CD4-positive, alpha-beta T cell treated with Interleukin-15 for 4 hours (primary cell): Measurements from ENCODE around the gene BCL2L1.

ENCODE experiments used
- DNase-seq: peaks from one replicate; pipeline ENCODE4 v3.0.0-alpha.2; 2020; ENCODE audit warnings: low spot score

Gene BCL2L1

GRCh38 chr20:31708736-31709534 is 13.7 kb downstream of the BCL2L1 start:
- no peak for DNase-seq

- DNase-seq, result no peak
Observed at GRCh38 chr20:31707994-31708735, 14.5 kb downstream of the BCL2L1 start.

- no peak for DNase-seq
Observed at GRCh38 chr20:31707258-31707615, 15.4 kb downstream of the BCL2L1 start.

GRCh38 chr20:31706607-31707257 is 15.9 kb downstream of the BCL2L1 start:
- no peak for DNase-seq

- no peak for DNase-seq
Observed at GRCh38 chr20:31705598-31706597, 16.8 kb downstream of the BCL2L1 start.

- no peak for DNase-seq
Observed at GRCh38 chr20:31705191-31705590, 17.5 kb downstream of the BCL2L1 start.

- no peak for DNase-seq
Observed at GRCh38 chr20:31704225-31705119, 18.2 kb downstream of the BCL2L1 start.

GRCh38 chr20:31701591-31701990 is 21.1 kb downstream of the BCL2L1 start:
- DNase-seq, result no peak

GRCh38 chr20:31700747-31701146 is 21.9 kb downstream of the BCL2L1 start:
- no peak for DNase-seq

GRCh38 chr20:31699801-31700728 is 22.6 kb downstream of the BCL2L1 start:
- no peak for DNase-seq

- no peak for DNase-seq
Observed at GRCh38 chr20:31698803-31699718, 23.6 kb downstream of the BCL2L1 start.

GRCh38 chr20:31698243-31698802 is 24.3 kb downstream of the BCL2L1 start:
- no peak for DNase-seq

GRCh38 chr20:31695849-31696804 is 26.5 kb downstream of the BCL2L1 start:
- no peak for DNase-seq

- DNase-seq, result no peak
Observed at GRCh38 chr20:31694842-31695593, 27.6 kb downstream of the BCL2L1 start.

GRCh38 chr20:31693987-31694661 is 28.5 kb downstream of the BCL2L1 start:
- no peak for DNase-seq

- no peak for DNase-seq
Observed at GRCh38 chr20:31693402-31693801, 29.3 kb downstream of the BCL2L1 start.
